22Rv1 (cell line): ENCODE results near the gene EIF3A.
"Not testable (repeated sequence)": the region's sequence is repeated elsewhere in the genome, so short reads cannot be mapped to it uniquely, and the experiment has no call there.

ENCODE experiments used
- CTCF ChIP-seq: fragments of 450-650 bp; IDR thresholded peaks from 2 replicates; pipeline ENCODE4 v1.5.1; 2017; ENCODE audit warnings: mild to moderate bottlenecking
- ZFX ChIP-seq: fragments of 450-650 bp; IDR thresholded peaks from 2 replicates; pipeline ENCODE4 v1.6.1; 2017; ENCODE audit warnings: antibody characterized with exemption, borderline replicate concordance

GRCh38 chr10:119107106-119107505 is 26.5 kb upstream of the EIF3A start:
- TF ChIP-seq CTCF, ZFX: not testable (repeated sequence)
